Suprapubic skin (tissue), 4 donors: ENCODE data around the gene SF3A2. TPM values are rescaled to one million over a fixed set of nuclear protein-coding genes. Genes with fewer than 3 reads are reported as not detected.

Experiments
- DNase-seq, 2 donors: peaks; one replicate each; pipeline ENCODE4 v3.0.0-alpha.2; 2019; ENCODE audit warnings: low spot score in 2 of 2
- H3K27ac ChIP-seq: fragments of 200-600 bp; sonication (generic); one replicate; pipeline ENCODE4 v1.5.1; 2019
- H3K27me3 ChIP-seq: fragments of 200-600 bp; sonication (generic); one replicate; pipeline ENCODE4 v1.5.1; 2019
- H3K36me3 ChIP-seq: fragments of 200-600 bp; sonication (generic); one replicate; pipeline ENCODE4 v1.5.1; 2019
- H3K4me1 ChIP-seq: fragments of 200-600 bp; sonication (generic); one replicate; pipeline ENCODE4 v1.5.1; 2019
- H3K4me3 ChIP-seq: fragments of 200-600 bp; sonication (generic); one replicate; pipeline ENCODE4 v1.5.1; 2019; ENCODE audit warnings: mild to moderate bottlenecking
- H3K9me3 ChIP-seq: fragments of 200-600 bp; sonication (generic); one replicate; pipeline ENCODE4 v1.5.1; 2019
- EP300 ChIP-seq: sonication (generic); formaldehyde crosslinking; IDR thresholded peaks from one replicate; pipeline ENCODE4 v1.6.1; 2017; ENCODE audit warnings: antibody characterized with exemption
- POLR2A ChIP-seq, 2 donors: fragments of 450-650 bp; IDR thresholded peaks; one replicate each; pipeline ENCODE4 v1.6.1; 2017; ENCODE audit warnings: antibody characterized with exemption in 2 of 2, mild to moderate bottlenecking in 2 of 2, moderate library complexity in 2 of 2
- POLR2AphosphoS5 ChIP-seq, 3 donors: sonication (generic); formaldehyde crosslinking; IDR thresholded peaks; one replicate each; pipeline ENCODE4 v1.6.1; 2017; ENCODE audit warnings: antibody characterized with exemption in 3 of 3
- WGBS: methylation state at CpG from one replicate; pipeline ENCODE4 v1.1.5; 2018; 5-methylcytosine and 5-hydroxymethylcytosine counted together
- total RNA-seq, 4 donors: library from RNA; depleted of rRNA; stranded (reverse); fragments of >200 nt; gene quantifications; one replicate each; pipeline ENCODE4 v1.1.0, GENCODE V29; 2016
- TF ChIP-seq, protein P1 (sequence below), 2 donors: fragments of 200-600 bp in 1 of 2; fragments of 450-650 bp in 1 of 2; sonication (generic) in 1 of 2; IDR thresholded peaks; one replicate each; pipeline ENCODE4 v1.5.1; 2016 to 2019; ENCODE audit warnings: antibody characterized with exemption in 2 of 2, mild to moderate bottlenecking in 1 of 2, moderate library complexity in 1 of 2

The SF3A2 gene
- total RNA-seq, 4 donors from 2014 or later: 48.0 to 103 (median 64.8) TPM

DNA sequence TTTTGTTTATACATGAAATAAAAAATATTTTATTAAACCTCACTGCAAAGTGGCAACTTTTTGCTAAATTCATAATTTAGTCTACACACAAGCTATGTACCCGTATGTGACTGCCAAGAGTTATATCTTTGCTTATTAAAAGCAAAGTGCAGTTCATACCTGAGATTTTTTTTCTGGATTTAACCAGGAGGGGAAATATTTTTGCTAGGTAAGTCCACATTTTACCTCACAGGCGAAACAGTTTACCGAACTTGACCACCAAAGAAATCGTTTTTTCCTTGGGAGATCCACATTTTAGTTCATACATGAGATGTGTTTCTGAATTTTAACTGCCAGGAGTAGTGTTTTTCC lies 31.8 kb downstream of the SF3A2 start:
- Histone ChIP-seq H3K9me3 (no peaks in the 10 kb centered on the region), H3K27ac (no peak overlapping the region), H3K27me3 (no peaks in the 10 kb centered on the region), H3K36me3 (peaks cover 15% of the 10 kb centered on the region), H3K4me1 (peaks cover 50% of the 10 kb centered on the region), H3K4me3 (peak overlapping the region; percentile 99)
- TF ChIP-seq POLR2A (IDR thresholded peaks at IDR 0.05) (no peak), POLR2AphosphoS5 (IDR thresholded peaks at IDR 0.05) (no peak), EP300 (no peak)
- TF ChIP-seq, protein P1, sequence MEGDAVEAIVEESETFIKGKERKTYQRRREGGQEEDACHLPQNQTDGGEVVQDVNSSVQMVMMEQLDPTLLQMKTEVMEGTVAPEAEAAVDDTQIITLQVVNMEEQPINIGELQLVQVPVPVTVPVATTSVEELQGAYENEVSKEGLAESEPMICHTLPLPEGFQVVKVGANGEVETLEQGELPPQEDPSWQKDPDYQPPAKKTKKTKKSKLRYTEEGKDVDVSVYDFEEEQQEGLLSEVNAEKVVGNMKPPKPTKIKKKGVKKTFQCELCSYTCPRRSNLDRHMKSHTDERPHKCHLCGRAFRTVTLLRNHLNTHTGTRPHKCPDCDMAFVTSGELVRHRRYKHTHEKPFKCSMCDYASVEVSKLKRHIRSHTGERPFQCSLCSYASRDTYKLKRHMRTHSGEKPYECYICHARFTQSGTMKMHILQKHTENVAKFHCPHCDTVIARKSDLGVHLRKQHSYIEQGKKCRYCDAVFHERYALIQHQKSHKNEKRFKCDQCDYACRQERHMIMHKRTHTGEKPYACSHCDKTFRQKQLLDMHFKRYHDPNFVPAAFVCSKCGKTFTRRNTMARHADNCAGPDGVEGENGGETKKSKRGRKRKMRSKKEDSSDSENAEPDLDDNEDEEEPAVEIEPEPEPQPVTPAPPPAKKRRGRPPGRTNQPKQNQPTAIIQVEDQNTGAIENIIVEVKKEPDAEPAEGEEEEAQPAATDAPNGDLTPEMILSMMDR (IDR thresholded peaks at IDR 0.05): no peak
- DNase-seq: no peak
- WGBS: 79% methylated on average over 4 of the region's 4 CpGs

- Histone ChIP-seq H3K9me3 (no peaks in the 10 kb centered on the region), H3K27me3 (no peaks in the 10 kb centered on the region), H3K4me3 (peak overlapping the region; percentile 99)
These were observed 32.2 kb downstream of the SF3A2 start for GRCh38 chr19:2268861-2269243.

GRCh38 chr19:2269244-2270156 lies 32.9 kb downstream of the SF3A2 start:
- H3K4me1 ChIP-seq: peaks cover 60% of the 10 kb centered on the region
- DNase-seq: peak; percentile 99
- 1% methylated on average over 29 of the region's 103 CpGs for WGBS
- H3K36me3 ChIP-seq: peaks cover 15% of the 10 kb centered on the region
- H3K4me3 ChIP-seq: peak overlapping the region; percentile 99
- H3K9me3 ChIP-seq: no peaks in the 10 kb centered on the region
- TF ChIP-seq, protein P1 (IDR thresholded peaks at IDR 0.05): no peak
- TF ChIP-seq POLR2A (IDR thresholded peaks at IDR 0.05) (peak; percentile 98 to 99), EP300 (no peak), POLR2AphosphoS5 (IDR thresholded peaks at IDR 0.05) (peak; percentile 95 to 99 (median 99))
- peak overlapping the region; percentile 100 for H3K27ac ChIP-seq
- H3K27me3 ChIP-seq: no peaks in the 10 kb centered on the region

More at GRCh38 chr19:2268861-2269243, 32.2 kb downstream of the SF3A2 start:
- no peak for DNase-seq
- peak overlapping the region; percentile 100 for H3K27ac ChIP-seq
- TF ChIP-seq POLR2A (IDR thresholded peaks at IDR 0.05): no peak
- TF ChIP-seq, protein P1 (IDR thresholded peaks at IDR 0.05): no peak
- TF ChIP-seq EP300: no peak
- TF ChIP-seq POLR2AphosphoS5 (IDR thresholded peaks at IDR 0.05): no peak
- WGBS: under 1% methylated on average over 17 of the region's 19 CpGs
- peaks cover 15% of the 10 kb centered on the region for H3K36me3 ChIP-seq
- H3K4me1 ChIP-seq: peaks cover 54% of the 10 kb centered on the region

DNA sequence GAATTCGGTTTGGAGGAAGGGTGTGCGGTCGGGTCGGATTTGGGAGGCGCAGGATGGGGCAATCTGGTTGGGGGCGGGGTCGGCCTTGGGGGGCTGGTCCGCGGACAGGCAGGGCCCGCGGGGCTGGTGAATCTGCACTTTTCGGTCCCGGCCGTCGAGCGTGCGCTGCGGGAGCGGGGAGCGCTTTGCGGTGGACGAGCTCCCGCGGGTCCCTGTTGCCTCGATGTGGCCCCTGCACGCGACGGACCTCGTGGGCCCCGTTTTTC lies 33.5 kb downstream of the SF3A2 start:
- Histone ChIP-seq H3K9me3 (no peaks in the 10 kb centered on the region), H3K4me3 (peak overlapping the region; percentile 99), H3K4me1 (peaks cover 65% of the 10 kb centered on the region), H3K27me3 (no peaks in the 10 kb centered on the region), H3K27ac (peak overlapping the region; percentile 100), H3K36me3 (peaks cover 15% of the 10 kb centered on the region)
- WGBS: no CpG with 5 or more reads among the region's 30 CpGs
- TF ChIP-seq POLR2AphosphoS5 (IDR thresholded peaks at IDR 0.05): no peak
- TF ChIP-seq, protein P1 (IDR thresholded peaks at IDR 0.05): no peak
- TF ChIP-seq EP300: no peak
- no peak for TF ChIP-seq POLR2A (IDR thresholded peaks at IDR 0.05)
- peak; percentile 89 to 92 for DNase-seq

GRCh38 chr19:2270423-2271233 lies 34.0 kb downstream of the SF3A2 start:
- Histone ChIP-seq H3K36me3 (peaks cover 15% of the 10 kb centered on the region), H3K4me1 (peaks cover 70% of the 10 kb centered on the region), H3K27me3 (no peaks in the 10 kb centered on the region), H3K27ac (peak overlapping the region; percentile 100), H3K9me3 (no peaks in the 10 kb centered on the region), H3K4me3 (peak overlapping the region; percentile 99)
- WGBS: 0% methylated on average over 20 of the region's 88 CpGs
- TF ChIP-seq EP300 (no peak), POLR2AphosphoS5 (IDR thresholded peaks at IDR 0.05) (peak in 2 of 3 donors; percentile 41 to 88)
- DNase-seq: peak; percentile 91 to 94
